DMS153 treated with DMSO at 0.1 percent for 48 hours (cell line): ENCODE data around the gene MYO15B.
A peak's percentile ranks its signal among the peaks of the same experiment; 100 is the strongest.

Experiments used
- DNase-seq: peaks from one replicate; lab custom pipeline; 2025; ENCODE audit not compliant: unreplicated experiment; lab: John Stamatoyannopoulos, UW

MYO15B gene

GRCh38 chr17:75587675-75588595 is at the start of gene MYO15B:
TSS of gene MYO15B (plus strand) at chr17:75587800. CDS start at chr17:75588058, 258 bp downstream.
- peak; percentile 10 for DNase-seq

DNA sequence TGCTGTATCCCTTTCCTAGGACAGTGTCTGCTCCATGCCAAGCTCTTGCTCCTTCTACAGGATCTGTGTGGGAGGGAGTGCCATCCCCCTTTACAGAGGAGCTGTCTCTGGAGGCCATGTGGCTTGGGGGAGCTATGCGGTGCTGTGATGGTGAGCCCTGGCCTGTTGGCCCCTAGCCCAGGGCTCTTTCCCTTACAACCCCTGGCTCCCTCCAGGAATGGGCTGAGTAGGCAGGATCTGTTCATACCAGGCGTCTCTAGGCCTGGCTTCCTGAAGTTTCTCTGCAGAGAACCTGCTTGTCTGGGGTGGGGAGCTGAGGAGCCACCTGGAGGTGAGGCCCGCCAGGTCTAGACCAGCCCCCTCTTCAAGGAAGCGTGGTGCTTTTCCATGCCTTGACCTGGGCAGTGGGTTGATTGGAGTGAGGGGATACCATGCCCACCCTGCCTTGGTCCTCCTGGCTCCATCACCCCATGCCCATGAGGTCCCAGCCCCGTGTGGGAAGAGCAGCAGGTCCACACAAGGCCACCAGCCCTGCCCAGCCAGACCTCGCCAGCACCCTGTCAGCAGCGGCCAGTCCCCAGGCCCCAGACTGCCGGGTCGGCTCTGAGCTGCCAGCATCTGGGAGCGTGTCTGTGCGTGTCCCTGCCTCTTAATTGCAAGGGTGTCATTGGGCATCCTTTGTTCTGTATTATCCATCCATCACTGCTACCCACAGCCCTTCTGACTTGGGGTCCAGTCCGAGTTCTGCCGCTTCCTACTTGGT is 47.5 kb upstream of the MYO15B start:
- DNase-seq, result no peak

GRCh38 chr17:75540923-75541503 is 46.6 kb upstream of the MYO15B start:
- no peak for DNase-seq

DNA sequence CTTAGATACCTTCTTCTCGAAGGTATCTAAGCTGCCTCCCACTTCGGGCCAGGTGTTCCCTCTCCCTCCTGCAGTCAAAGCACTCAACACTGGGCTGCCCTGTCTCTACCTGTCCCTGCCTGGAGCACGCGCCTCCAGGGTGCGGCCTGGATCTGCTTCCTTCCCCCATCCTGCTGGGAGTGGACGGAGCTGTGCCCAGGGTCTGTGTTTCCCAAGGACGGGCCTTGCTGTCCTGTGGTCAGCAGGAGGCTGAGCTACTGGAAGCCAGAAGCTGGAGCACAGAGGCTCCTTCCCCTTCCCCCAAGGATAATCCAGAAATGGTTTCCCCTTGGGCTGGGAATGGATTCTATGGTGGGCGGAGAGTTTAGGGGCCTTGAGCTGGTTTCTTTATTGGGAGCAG is 45.4 kb upstream of the MYO15B start:
- no peak for DNase-seq

DNA sequence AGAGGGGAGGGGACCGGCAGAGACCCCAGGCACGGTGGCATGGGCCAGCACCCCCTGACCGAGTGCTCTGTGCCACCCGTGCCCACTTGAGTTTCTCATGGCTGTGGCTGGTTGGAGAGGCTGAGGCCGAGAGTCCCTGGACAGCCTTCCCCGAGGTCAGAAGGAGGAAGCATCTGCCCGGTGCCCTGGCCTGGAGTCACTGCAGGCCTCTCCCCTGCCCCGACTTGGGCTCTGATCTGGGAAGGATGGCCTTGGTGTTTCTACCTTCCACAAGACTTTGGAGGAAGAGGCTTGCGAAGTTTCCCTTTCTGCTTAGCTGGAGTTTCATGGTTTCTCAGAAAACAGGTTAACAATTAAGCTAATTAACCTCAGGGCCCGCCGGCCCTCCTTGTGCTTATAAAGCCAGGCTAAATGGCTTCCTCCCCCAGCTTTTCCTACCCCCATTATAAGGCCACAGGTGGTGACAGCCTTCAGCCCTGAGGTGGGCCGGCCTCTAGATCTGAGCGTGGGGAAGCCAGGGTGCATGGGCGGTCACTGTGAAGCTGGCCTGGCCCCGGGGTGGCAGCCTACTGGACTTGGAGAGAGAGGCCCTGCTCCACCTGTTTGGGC is 44.8 kb upstream of the MYO15B start:
- DNase-seq, result no peak

DNA sequence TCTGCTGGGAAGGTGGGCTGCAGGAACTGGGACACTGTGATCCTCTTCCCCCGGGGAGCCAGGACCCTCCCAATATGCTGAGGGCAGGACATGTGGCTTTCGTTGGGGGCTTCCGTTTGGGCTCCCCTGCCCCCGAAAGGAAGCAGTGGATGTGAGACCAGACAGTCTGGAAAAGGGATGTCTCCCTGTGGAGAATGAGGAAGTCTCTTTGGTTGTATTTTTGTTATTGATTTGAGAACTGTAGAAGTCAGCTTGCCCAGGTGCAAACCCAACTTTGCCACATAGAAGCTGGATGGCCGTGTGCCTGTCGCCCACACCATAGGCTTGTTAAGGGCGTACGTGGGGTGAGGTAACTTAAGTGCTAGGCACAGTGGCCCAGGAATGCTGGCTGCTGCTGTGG is 43.4 kb upstream of the MYO15B start:
- no peak for DNase-seq

DNA sequence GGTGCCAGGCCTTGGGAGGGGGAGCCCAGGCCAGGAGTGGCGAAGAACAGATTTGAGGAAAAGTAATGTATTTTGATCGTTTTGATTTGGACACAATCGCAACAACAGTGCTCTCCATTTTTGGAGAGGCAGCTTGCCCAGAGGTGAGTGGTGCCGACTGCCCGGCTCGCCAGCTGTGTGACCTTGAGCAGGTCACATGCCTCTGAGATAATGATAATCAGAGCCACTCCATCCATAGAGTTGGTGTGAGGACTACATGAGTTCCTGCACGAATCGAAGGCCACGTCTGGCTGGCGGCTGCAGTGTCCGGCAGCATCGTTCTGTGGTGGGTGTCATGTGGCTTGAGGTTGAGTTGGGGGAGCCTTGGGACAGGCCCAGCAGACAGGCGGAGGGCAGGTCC is 41.4 kb upstream of the MYO15B start:
- no peak for DNase-seq

DNA sequence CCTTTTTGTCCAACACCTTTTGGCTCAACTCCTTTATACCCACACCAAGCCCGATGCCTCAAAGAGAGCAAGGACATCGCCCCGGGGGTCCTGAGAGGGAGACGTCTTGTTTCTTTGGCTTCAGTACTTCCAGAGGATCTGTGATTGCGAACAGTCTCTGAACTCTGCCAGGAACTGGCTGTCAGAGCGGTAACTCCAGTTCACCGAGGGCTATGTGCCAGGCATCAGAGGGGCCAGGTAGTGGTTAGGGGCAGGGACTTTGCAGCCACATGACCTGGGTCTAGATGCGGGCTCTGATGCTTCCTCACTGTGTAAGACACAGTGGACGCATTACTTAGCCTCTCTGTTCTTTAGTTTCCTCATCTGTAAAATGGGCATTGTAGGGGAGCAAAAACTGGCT is 40.5 kb upstream of the MYO15B start:
- no peak for DNase-seq

- no peak for DNase-seq
Observed at GRCh38 chr17:75548813-75549212, 38.8 kb upstream of the MYO15B start.

DNA sequence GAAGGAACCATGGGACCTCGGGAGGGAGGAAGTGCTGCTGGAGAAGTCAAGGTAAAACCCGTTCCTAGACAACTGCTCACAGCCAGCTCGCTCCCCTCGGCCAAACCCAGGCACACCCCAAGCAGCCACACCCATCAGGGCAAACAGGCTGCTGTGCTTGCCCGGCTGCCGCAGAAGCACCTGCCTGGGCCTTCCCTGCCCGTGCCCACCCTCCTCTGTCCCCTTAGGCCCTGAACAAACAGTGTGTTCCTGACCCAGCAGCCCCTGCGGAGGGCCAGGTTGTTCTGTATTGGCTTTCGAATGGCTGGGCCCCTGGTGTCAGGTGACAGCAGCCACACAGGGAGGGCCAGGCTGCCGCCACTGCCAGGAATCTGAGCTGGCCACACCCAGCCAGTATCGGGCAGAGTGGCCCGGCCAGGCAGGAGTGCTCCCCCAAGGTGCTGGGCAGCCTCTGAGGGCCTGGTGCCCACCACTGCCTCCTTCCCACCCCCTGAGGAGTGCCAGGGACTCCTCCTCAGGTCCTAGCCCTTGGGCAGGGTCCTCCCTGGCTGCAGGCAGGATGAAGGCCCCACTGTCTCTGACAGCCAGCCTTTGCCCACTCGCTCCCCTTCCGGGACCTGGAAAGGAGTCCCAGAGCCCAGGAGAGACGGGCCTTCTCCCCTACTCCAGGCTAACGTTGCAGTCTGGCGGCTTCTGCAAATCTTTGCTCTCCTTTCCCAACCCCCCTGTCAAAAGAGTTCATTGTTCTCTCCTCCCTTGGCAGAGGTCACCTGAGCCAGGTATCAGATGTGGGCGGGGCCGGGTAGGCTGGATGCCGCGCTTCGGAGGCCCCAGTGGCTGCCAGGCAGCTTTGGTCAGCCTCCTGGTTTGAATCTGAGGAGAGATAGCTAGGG is 38.1 kb upstream of the MYO15B start:
- peak; percentile 92 for DNase-seq

- DNase-seq, result no peak
Observed at GRCh38 chr17:75550139-75550465, 37.5 kb upstream of the MYO15B start.

GRCh38 chr17:75551266-75551665 is 36.3 kb upstream of the MYO15B start:
- no peak for DNase-seq

- DNase-seq, result no peak
Observed at GRCh38 chr17:75552425-75553294, 34.9 kb upstream of the MYO15B start.

- no peak for DNase-seq
Observed at GRCh38 chr17:75553295-75554110, 34.1 kb upstream of the MYO15B start.

GRCh38 chr17:75555679-75556153 is 31.9 kb upstream of the MYO15B start:
- DNase-seq, result no peak

DNA sequence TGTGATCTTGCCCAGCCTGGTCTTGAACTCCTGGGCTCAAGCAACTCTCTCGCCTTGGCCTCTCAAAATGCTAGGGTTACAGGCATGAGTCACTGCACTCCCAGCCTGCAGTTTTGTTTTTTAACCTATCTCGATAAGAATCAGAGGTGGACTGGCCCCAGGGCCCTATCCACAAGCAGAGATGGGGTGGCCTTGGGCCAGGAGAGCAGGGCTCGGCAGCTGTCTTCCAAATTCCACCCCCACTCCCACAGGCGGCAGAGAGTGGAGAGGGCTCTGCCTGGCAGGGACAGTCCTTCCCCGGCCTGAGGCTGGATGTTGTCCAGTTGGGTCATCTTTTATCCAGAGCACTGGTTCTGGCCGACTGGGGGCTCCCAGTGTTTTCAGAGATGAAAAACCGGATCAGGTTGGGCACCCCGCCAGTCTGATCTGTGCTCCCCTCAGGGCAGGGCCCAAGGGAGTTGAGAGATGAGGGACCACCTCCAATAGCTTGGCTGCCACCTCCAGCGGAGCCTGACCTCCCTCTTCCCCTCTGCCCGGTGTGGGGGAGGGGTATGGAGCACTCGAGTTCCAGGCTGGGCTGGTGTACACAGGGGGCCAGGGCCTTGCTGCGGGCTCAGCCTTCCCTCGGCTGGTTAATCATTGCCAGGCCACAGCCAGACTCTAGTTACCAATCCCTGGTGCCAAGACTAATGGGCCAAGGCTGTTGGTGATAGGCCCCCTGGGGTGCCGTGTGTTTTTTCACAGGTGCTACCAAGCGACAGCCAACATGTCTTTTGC is 30.3 kb upstream of the MYO15B start:
- DNase-seq, result no peak

DNA sequence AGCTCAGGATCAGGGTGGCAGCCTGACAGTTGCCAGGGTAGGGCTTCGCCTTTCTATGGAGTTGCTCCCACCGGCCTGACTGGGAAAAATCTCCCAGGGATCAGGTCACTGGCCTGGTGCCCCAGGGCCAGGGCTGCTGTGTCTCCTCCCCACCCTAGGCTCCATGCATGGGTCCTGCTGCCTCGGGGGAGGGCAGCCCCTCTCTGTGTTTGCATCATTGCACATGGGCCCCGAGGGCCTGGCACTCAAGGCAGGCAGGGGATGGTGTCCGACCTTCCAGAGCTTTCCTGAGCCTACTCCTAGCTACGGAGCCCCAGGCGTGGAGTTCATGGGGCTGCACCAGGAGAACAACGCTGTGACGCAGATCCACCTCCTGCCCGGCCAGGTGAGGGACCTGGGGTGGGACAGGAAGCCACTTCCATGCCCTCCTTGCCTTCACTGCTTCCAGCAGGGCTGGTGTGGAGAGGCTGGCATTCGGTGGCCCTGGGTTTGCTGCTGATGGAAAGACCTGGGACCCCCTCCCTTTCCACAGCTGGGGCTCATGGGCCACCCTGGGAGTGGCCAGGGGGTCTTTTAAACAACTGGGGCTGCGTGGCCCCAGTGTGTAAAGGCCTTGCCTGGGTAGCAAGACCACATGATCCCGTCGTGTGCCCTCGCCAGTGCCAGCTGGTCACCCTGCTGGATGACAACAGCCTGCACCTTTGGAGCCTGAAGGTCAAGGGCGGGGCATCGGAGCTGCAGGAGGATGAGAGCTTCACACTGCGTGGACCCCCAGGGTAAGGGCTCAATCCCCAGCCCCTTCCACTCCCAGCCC is 29.5 kb upstream of the MYO15B start:
- no peak for DNase-seq
